GM19351 (cell line): ENCODE measurements around the gene FAM20C.
"Not testable (repeated sequence)": the region's sequence is repeated elsewhere in the genome, so short reads cannot be mapped to it uniquely, and the experiment has no call there.

Experiments used
- ATAC-seq: cut with Tn5 transposase; IDR thresholded peaks from one replicate; pipeline ENCODE4 v1.9.1; 2021; ENCODE audit warnings: mild to moderate bottlenecking, moderate library complexity; ENCODE audit not compliant: unreplicated experiment

FAM20C gene

DNA sequence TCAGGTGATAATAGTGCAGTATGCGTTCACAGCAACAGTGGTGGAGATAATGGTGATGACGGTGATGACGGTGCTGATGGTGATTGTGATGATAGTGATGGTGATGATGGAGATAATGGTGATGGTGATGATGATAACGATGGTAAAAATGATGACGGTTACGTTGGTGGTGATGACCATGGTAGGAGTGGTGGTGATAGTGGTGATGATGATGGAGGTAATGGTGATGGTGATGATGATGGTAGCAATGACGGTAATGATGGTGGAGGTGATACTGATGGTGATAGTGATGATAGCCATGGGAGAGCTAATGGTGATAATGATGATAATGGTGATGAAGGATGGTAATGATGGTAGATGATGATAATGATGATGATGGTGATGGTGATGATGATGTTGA, 45.0 kb downstream of the FAM20C start:
- no peak for ATAC-seq

DNA sequence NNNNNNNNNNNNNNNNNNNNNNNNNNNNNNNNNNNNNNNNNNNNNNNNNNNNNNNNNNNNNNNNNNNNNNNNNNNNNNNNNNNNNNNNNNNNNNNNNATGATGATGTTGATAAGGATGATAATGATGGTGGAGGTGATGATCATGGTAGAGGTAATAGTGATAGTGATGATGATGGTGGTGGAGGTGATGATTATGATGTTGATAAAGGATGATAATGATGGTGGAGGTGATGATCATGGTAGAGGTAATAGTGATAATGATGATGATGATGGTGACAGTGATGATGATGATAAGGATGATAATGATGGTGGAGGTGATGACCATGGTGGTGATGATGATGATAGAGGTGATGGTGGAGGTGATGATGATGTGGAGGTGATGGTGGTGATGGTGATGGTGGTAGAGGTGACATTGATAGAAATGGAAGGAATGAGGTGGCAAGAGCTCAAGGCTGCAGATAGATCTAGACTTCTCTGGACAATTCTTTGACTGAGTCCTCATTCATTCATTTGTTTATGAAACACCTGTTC, 47.8 kb downstream of the FAM20C start:
- ATAC-seq: no peak

DNA sequence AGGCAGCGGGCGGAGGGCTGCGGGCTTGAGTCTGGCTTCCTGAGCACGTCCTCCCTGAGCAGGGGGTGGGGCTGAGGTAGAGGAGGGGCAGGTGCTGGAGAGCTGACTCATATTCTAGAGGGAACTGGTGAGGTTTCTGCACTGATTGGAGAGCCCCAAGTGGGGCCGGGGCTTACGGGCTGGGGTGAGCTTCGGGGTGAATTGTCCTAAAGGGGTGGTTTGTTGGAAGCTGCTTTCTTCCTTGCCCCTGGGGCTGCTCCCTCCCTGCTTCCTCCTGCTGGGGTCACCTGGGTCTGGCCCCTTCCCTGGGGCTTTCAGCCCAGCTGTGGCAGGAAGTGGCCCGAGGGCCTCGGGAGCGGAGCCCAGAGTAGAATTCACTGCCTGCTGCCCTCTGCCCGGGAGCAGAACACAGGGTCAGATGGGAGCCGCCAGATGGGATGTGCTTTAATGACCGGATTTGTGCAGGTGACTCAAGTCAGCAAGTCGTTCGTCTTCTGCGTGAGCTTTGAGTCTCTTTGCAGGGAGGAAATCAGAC, 48.6 kb downstream of the FAM20C start:
- ATAC-seq: no peak

DNA sequence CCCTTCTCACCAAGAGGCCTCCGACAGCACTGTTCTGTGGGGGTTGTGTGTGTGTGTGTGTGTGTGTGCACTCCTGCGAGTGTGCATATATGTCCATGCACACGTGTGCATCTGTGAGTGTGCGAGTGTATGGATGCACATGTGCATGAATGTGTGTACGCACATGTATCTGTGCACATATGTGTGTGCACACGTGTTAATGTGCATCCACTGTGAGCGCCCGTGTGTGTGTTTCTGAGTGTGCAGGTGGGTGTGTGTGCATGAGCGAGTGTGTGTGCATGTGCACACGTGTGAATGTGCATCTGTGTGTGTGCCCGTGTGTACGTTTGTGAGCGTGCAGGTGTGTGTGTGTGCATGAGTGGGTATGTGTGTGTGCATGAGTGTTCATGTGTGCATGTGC, 49.1 kb downstream of the FAM20C start:
- no peak for ATAC-seq

DNA sequence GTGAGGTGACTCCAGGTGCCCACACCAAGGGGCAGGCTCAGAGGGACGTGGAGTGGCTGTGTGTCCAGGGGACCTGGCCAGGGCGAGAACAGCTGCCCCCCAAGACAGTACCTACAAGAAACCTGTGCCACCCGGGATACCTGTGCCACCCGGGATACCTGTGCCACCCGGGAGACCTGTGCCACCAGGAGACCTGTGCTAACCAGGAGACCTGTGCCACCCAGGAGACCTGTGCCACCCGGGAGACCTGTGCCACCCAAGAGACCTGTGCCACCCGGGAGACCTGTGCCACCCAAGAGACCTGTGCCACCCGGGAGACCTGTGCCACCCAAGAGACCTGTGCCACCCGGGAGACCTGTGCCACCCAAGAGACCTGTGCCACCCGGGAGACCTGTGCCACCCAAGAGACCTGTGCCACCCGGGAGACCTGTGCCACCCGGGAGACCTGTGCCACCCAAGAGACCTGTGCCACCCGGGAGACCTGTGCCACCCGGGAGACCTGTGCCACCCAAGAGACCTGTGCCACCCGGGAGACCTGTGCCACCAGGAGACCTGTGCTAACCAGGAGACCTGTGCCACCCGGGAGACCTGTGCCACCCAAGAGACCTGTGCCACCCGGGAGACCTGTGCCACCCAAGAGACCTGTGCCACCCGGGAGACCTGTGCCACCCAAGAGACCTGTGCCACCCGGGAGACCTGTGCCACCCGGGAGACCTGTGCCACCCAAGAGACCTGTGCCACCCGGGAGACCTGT, 50.6 kb downstream of the FAM20C start:
- ATAC-seq: not testable (repeated sequence)

DNA sequence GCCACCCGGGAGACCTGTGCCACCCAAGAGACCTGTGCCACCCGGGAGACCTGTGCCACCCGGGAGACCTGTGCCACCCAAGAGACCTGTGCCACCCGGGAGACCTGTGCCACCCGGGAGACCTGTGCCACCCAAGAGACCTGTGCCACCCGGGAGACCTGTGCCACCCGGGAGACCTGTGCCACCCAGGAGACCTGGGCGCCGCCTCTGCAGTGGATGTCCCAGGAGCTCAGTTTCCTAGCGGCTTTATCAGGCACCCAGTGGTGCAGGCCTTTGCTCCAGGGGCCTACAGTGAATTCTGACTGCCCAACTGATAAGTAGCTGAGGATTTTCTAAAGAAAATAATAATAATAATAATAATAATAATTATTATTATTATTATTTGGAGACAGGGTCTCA, 51.2 kb downstream of the FAM20C start:
- ATAC-seq: not testable (repeated sequence)

DNA sequence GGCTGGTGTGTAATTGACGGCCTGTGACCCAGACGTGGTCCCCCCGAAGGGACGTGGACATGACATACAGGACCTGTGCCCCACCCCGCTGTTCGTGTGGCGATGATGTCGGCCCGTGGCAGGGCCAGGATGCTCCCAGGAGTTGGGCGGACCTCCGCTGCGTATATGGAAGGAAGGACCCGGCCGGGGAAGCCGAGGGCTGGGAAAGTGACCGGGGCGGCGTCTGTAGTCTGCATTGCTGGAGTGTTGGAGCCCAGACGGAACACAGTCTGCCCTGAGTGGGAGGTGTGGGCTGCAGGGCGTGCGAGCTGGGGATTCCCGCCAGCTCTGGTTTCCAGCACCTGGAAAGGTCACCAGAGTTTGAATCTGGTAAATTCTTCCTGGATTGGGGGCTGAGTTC, 52.6 kb downstream of the FAM20C start:
- ATAC-seq: no peak

DNA sequence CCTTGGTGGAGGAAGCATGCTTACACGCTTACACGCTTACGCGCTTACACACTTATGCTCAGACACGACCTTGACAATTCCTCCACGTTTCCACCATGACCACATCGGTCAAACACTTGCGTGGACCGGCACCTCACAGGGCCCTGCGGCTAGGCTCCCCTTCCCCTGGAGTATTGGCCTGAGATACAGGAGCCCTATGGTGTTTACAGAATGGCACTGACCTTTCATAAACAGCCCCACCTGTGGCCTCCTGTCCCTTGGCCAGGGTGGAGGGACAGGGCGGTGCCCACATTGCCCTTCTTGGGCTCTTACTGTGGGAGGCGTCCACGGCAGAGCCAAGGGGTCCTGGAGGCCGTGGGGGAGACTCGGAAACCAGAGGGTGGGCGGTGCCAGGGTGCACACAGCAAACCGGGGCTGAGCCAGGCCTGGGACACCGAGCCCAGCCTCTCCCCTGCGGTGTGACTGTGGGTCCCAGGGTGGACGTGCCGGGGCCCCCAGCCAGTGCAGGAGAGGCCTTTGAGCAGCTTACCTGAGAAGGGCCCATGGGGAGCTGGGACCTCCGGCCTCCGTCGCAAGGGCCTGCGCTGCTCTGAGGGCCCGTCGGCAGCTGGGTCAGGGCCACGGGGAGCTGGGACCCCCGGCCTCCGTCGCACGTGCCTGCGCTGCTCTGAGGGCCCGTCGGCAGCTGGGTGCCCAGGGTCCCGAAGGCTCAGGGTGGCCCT, 53.4 kb downstream of the FAM20C start:
- no peak for ATAC-seq

DNA sequence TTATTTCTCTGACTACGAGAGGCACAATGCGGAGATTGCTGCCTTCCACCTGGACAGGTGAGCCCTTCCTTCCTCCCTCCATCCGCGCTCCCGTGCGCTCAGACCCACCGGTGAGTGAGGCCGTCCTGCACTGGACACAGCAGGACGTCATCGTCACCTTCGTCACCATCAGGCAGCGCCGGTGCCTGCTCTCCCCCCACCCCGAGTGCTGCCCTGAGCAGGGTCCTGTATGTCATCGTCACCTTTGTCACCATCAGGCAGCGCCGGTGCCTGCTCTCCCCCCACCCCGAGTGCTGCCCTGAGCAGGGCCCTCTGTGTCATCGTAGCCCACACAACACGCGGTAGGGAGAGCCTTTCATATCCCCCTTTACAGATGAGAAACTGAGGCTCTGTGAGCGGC, 54.1 kb downstream of the FAM20C start:
- ATAC-seq: no peak

DNA sequence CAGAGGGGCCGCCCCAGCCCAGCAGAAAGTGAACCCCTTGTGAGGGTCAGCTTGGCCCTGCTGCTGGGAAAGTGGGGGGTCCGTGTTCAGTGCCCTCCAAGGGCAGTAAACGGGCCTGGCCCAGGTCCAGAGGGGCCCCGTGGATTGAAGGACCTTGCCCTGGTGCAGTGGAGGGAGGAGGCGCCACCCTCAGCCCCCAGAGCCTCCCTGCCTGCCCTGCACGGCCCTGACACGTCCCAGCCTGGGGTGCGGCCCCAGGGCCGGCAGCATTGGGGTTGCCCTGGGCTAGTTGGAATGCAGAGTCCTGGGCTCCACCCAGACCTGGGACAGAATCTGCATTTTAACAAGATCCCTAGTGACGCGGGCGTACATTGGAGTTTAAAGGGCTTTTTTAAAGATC, 54.8 kb downstream of the FAM20C start:
- ATAC-seq: no peak

DNA sequence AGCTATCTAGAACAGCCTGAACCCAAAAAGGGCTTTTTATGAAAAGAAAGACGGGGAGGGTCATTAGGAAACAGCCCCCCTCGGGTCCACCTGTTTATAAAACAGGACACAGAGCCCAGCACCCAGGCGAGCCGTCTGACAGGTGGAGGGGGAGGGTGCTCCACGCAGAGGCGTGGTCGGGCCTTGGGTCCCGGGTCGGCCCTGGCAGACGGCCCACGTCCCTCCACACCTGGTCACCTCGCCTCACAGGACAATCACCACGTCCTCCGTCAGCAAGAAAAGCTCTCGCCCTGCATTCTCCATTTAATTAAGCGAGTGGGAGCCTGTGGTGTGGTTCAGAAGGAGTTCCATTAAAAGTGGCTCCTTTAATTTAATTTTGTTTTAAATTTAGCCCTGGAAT, 55.3 kb downstream of the FAM20C start:
- no peak for ATAC-seq

DNA sequence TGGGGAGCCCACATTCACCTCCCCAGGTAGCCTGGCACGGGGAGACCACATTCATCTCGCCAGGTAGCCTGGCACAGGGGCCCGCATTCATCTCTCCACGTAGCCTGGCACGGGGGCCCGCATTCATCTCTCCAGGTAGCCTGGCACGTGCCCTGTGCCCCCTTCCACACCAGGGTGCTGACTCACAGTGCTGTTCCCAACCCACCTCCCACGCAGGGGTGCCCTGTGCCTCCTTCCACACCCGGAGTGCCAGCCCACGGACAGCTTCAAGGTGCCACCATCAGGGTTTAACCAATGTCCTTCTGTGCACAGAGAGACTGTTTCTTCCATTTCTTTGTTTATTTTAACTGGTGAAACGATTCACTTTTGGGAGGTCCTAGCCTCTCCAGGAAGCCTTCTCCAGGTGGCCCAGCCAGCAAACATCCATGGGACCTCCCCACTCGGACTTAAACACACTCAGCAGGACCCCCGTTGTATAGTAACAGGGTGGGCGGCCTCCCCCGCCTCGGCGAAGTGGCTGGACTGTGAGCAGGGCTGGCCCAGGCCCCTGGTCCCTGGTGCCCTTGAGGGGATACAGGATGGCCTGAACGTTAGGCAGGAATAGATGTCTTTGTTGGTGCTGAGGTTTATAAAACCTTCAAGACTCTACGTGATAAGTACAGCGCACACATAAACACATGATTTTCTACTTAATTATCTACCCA, 56.5 kb downstream of the FAM20C start:
- no peak for ATAC-seq

DNA sequence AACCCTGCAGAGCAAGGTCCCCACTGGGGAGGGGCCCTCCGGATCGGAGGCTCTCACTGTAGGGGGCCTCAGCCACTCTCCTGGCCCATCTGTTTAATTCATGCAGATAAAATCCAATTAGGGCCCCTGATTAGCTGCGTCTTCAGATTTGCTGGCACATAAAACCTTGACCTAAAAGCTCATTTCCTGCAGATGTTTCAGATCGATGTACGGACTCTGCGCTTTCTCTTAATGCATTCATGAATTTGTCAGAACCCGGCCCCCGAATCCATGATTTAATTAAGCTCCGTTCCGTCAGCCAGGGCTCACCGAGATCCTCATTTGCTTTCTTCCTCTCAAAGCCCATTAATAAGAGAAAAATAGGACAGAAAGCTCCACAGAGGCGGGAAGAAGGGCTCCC, 57.6 kb downstream of the FAM20C start:
- no peak for ATAC-seq

DNA sequence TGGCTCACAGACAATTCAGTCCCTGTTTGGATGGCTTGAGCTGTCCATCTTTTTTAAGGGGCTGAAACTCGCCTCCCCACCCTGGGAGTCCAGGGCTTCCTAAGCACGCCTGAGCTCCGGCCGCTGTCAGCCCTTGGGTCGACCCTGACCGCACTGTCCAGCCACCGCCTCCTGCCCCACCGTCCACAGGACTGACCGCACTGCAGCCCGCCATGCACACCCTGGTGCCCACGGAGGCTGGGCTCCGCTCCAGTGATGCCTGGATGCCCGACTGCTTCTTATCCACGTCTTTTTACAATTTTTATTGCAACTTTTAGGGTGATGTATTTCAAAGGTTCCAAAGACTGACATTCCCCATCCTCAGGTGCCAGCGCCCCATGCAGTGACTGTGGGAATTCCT, 58.2 kb downstream of the FAM20C start:
- no peak for ATAC-seq

DNA sequence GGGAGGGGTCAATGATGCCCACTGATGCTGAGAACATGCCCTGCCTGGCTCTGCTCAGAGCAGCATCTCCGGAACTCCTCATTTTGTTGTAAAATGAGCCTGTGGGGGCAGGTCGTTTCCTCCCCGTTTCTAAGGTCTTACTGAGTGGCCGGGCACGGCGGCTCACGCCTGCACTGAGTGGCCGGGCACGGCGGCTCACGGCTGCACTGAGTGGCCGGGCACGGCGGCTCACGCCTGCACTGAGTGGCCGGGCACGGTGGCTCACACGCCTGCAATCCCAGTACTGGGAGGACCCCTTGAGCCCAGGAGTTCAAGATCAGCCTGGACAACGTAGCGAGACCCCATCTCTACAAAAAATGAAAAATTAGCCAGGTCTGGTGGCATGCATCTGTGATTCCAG, 58.6 kb downstream of the FAM20C start:
- no peak for ATAC-seq

DNA sequence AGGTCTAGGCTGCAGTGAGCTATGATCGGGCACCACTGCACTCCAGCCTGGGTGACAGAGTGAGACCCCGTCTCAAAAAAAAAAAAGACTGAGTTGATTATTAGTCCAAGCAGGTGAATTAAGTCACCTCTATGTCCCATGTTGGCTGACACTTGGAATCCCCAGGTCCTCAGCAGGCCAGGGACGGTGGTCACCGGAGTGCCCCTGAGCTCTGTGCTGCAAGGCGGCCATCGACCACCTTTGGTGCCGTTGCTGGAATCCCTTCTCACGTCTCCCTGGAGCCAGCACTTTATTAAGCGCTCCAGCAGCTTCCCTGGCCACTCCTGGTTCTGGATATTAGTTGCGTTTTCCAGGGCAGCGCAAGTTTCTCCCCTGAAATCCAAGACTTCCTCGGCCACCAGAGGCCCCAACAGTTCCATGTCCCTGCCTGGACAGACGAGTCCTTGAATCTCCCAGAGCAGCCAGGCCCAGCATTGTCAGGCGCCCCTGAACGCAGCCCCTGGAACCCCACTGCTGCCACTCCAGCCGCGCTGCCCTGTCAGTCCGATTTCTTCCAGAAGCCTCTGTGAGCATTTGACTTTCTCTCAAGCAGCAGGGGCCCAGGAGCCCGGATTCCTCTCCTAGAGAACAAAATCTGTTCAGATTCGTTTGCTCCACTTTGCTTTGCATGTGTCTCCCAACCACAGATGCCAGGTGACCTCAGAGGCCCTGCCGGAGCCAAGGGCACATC, 59.2 kb downstream of the FAM20C start:
- ATAC-seq: no peak

DNA sequence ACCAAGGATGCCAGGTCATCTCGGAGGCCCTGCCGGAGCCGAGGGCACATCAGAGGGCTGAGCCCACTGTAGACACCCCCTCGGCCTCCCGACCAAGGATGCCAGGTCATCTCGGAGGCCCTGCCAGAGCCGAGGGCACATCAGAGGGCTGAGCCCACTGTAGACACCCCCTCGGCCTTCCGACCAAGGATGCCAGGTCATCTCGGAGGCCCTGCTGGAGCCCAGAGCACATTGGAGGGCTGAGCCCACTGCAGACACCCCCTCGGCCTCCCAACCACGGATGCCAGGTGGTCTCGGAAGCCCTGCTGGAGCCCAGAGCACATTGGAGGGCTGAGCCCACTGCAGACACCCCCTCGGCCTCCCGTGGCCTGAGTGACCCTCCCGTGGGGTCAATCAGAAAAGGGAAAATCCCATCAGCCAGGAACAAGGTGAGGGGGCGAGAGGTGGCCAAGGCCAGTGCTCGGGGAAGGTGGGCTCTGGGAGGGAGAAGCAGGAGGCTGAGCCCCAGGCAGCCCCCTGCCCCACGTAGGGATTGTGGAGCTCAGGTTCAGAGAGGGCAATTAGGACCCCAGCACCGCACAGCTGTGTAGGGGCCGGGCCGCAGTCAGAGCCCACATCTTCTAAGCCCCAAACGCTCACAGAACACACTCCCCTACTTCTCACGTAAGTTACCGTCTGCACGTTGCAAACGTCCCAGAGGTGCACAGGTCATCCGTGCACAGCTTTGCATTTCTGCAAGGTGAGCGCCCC, 60.0 kb downstream of the FAM20C start:
- no peak for ATAC-seq

DNA sequence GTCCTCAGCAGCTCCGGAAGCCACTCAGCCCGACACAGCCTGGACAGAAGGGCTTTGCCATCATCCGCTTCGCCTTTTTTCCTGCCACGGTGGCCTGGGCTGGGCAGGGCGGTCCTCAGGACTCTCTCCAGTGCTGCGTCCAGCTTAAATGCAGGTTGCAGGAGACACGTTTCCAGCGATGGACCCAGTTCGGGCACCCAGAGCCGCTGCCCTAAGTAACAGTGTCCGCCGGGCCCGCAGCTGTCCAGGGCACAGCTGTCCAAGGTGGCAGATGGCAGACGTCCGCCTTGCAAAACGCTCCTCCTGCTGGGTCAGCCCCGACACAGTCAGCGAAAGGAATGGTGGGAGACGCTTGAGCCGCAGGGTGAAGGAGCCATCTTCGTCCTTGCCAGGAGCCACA, 60.6 kb downstream of the FAM20C start:
- ATAC-seq: no peak

DNA sequence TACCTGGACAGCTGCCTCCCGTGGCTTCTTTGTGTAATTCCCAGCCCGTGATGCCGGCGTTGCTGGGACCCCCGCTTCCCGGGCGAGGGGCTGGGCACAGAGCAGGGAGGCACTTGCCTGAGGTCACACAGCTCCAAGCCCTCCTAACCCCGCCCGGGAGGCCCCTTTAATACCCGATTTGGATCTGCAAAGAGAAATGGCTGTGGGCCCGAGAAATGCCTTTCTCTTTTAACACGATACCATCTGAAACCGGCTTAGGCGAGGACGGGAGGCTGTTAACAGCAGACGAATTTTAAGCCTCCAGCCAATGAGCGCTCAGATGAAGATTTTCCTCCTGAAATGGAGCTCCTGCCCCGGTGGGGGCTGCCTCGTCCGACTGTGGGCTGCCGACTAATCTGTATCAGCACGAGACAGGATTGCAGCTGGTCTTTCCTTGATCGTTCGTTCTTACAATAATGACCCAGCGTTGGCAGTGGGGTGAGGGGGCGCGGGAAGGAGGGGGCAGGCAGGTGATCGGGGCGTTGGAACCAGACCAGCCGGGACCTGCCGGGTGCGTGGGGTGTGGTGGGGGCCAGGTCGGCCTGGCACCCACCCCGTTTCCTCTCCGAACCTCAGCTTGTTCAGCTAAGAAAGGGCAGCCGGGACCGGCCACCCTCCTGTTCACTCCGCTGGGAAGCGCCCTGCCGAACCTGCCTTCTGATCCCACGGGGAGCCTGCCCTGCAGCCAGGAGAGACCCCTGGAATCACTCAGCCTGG, 61.4 kb downstream of the FAM20C start:
- no peak for ATAC-seq
